Peyer's patch (tissue), 4 donors: ENCODE data around the gene DNAJC10.

Experiments
- POLR2A ChIP-seq, 2 donors: fragments of 450-650 bp; IDR thresholded peaks; one replicate each; pipeline ENCODE4 v1.5.1; 2017; ENCODE audit warnings: antibody characterized with exemption in 2 of 2, mild to moderate bottlenecking in 2 of 2, moderate library complexity in 2 of 2
- TF ChIP-seq, protein P1 (sequence below), 6 experiments: fragments of 450-650 bp in 4 of 6; fragments of 200-600 bp in 2 of 6; sonication (generic) in 1 of 6; IDR thresholded peaks; one replicate each; pipeline ENCODE4 v1.5.1; 2017 to 2019; ENCODE audit warnings: antibody characterized with exemption in 6 of 6, mild to moderate bottlenecking in 3 of 6, moderate library complexity in 1 of 6

DNA sequence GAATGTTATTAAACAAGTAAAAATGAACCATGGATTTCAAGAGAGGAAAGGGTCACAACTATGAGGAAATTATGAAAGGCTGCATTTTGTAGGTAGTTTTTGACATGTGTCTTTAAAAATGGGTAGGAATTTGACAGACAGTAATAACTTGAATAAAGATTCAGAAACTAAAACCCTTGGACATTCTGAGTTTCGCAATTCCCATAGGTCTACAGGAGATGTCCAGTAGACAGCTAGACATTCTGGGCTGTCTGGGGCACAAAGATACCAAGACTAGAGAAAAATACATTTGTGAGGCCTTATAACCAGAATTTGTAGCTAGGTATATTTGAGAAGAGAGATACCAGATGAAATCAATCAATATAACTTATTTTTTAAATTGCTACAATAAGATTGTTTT lies 42.3 kb downstream of the DNAJC10 start:
- TF ChIP-seq, protein P1, sequence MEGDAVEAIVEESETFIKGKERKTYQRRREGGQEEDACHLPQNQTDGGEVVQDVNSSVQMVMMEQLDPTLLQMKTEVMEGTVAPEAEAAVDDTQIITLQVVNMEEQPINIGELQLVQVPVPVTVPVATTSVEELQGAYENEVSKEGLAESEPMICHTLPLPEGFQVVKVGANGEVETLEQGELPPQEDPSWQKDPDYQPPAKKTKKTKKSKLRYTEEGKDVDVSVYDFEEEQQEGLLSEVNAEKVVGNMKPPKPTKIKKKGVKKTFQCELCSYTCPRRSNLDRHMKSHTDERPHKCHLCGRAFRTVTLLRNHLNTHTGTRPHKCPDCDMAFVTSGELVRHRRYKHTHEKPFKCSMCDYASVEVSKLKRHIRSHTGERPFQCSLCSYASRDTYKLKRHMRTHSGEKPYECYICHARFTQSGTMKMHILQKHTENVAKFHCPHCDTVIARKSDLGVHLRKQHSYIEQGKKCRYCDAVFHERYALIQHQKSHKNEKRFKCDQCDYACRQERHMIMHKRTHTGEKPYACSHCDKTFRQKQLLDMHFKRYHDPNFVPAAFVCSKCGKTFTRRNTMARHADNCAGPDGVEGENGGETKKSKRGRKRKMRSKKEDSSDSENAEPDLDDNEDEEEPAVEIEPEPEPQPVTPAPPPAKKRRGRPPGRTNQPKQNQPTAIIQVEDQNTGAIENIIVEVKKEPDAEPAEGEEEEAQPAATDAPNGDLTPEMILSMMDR (IDR thresholded peaks at IDR 0.05), result no peak
- TF ChIP-seq POLR2A (IDR thresholded peaks at IDR 0.05), result no peak
